Neural cell (in vitro differentiated cells): Measurements from ENCODE around the gene SGK2. TPM values are rescaled to one million over a fixed set of nuclear protein-coding genes. Genes with fewer than 3 reads are reported as not detected.

Source experiments
- H2AFZ ChIP-seq: fragments of 200-600, 300-800 bp; sonication (generic), shearing (Covaris generic); 2 replicates; pipeline ENCODE4 v1.6.0; 2014; ENCODE audit warnings: low read depth, mild to moderate bottlenecking, antibody characterized with exemption, low read length, moderate library complexity
- H3F3A ChIP-seq: fragments of 200-600 bp; shearing (Covaris generic); 2 replicates; pipeline ENCODE4 v1.6.1; 2016; ENCODE audit warnings: mild to moderate bottlenecking, moderate library complexity, mixed read lengths, antibody characterized with exemption, low read length; ENCODE audit not compliant: insufficient read depth, poor library complexity, severe bottlenecking
- H3K27ac ChIP-seq: fragments of 200-600, 300-800 bp; sonication (generic), shearing (Covaris generic); 2 replicates; pipeline ENCODE4 v1.5.1; 2014; ENCODE audit warnings: mild to moderate bottlenecking, low read length, moderate library complexity
- H3K27me3 ChIP-seq: fragments of 300-800, 200-600 bp; sonication (generic), shearing (Covaris generic); 2 replicates; pipeline ENCODE4 v1.6.0; 2014; ENCODE audit warnings: mild to moderate bottlenecking, low read depth, low read length, moderate library complexity; ENCODE audit not compliant: insufficient read depth
- H3K36me3 ChIP-seq: fragments of 300-800, 200-600 bp; sonication (generic), shearing (Covaris generic); 2 replicates; pipeline ENCODE4 v1.5.1; 2014; ENCODE audit warnings: mild to moderate bottlenecking, antibody characterized with exemption, low read length, moderate library complexity; ENCODE audit not compliant: insufficient read depth
- H3K4me2 ChIP-seq: fragments of 300-800, 200-600 bp; sonication (generic), shearing (Covaris generic); 2 replicates; pipeline ENCODE4 v1.6.0; 2014; ENCODE audit warnings: mild to moderate bottlenecking, low read length
- H3K4me3 ChIP-seq: fragments of 300-800, 200-600 bp; sonication (generic), shearing (Covaris generic); 2 replicates; pipeline ENCODE4 v1.5.1; 2014; ENCODE audit warnings: mild to moderate bottlenecking, low read length, moderate library complexity
- H3K79me2 ChIP-seq: fragments of 200-600 bp; shearing (Covaris generic); replicated peaks from 2 replicates; pipeline ENCODE4 v1.6.0; 2014; ENCODE audit warnings: mild to moderate bottlenecking, low read length, moderate library complexity; ENCODE audit not compliant: insufficient read depth
- H3K9ac ChIP-seq: fragments of 300-800, 200-600 bp; sonication (generic), shearing (Covaris generic); 2 replicates; pipeline ENCODE4 v1.6.1; 2016; ENCODE audit warnings: mild to moderate bottlenecking, low read length, mixed read lengths
- H3K9me2 ChIP-seq: fragments of 200-600 bp; shearing (Covaris generic); 2 replicates; pipeline ENCODE4 v1.6.1; 2016; ENCODE audit warnings: mild to moderate bottlenecking, low read length, mixed read lengths; ENCODE audit not compliant: insufficient read depth
- H3K9me3 ChIP-seq: fragments of 200-600, 300-800 bp; sonication (generic), shearing (Covaris generic); 2 replicates; pipeline ENCODE4 v1.6.1; 2016; ENCODE audit warnings: mild to moderate bottlenecking, mixed run types, low read length, moderate library complexity, mixed read lengths
- H4K20me1 ChIP-seq: fragments of 200-600 bp; shearing (Covaris generic); 2 replicates; pipeline ENCODE4 v1.6.1; 2016; ENCODE audit warnings: mild to moderate bottlenecking, mixed run types; ENCODE audit not compliant: insufficient read depth
- EP300 ChIP-seq: fragments of 450-650 bp; conservative IDR thresholded peaks from 2 replicates; pipeline ENCODE4 v1.6.1; 2014; ENCODE audit warnings: antibody characterized with exemption, mild to moderate bottlenecking, moderate library complexity; ENCODE audit not compliant: poor library complexity, severe bottlenecking
- EZH2 ChIP-seq: fragments of 200-600, 300-800 bp; shearing (Covaris generic), sonication (generic); IDR thresholded peaks from 2 replicates; pipeline ENCODE4 v1.6.1; 2014; ENCODE audit warnings: antibody characterized with exemption, low read length, borderline replicate concordance, mild to moderate bottlenecking; ENCODE audit not compliant: insufficient read depth, poor library complexity, severe bottlenecking
- MXI1 ChIP-seq: fragments of 450-650 bp; conservative IDR thresholded peaks from 2 replicates; pipeline ENCODE4 v1.6.1; 2014; ENCODE audit warnings: antibody characterized with exemption, mild to moderate bottlenecking; ENCODE audit not compliant: poor library complexity, severe bottlenecking
- POLR2AphosphoS5 ChIP-seq: IDR thresholded peaks from 2 replicates; pipeline ENCODE4 v1.6.1; 2012
- RAD21 ChIP-seq: fragments of 450-650 bp; conservative IDR thresholded peaks from 2 replicates; pipeline ENCODE4 v1.6.1; 2014; ENCODE audit warnings: antibody characterized with exemption, mild to moderate bottlenecking, moderate library complexity
- SMC3 ChIP-seq: fragments of 450-650 bp; conservative IDR thresholded peaks from 2 replicates; pipeline ENCODE4 v1.6.1; 2014; ENCODE audit warnings: antibody characterized with exemption, mild to moderate bottlenecking, moderate library complexity; ENCODE audit not compliant: poor library complexity
- TAF1 ChIP-seq: IDR thresholded peaks from 2 replicates; pipeline ENCODE4 v1.6.1; 2012; ENCODE audit warnings: low read depth
- polyA plus RNA-seq: library from polyadenylated mRNA; depleted of rRNA; stranded (reverse); fragments of >200 nt; gene quantifications from 2 replicates; pipeline ENCODE4 v1.2.3, GENCODE V29; 2014
- TF ChIP-seq, protein P1 (sequence below): fragments of 450-650 bp; IDR thresholded peaks from 2 replicates; pipeline ENCODE4 v1.5.1; 2014; ENCODE audit warnings: antibody characterized with exemption, mild to moderate bottlenecking, moderate library complexity; ENCODE audit not compliant: poor library complexity, severe bottlenecking
- TF ChIP-seq, protein P2 (sequence below): IDR thresholded peaks from 2 replicates; pipeline ENCODE4 v1.6.1; 2012; ENCODE audit warnings: borderline replicate concordance

Gene SGK2
- polyA plus RNA-seq, 1 donor from 2014 or later, result 0.81 TPM

DNA sequence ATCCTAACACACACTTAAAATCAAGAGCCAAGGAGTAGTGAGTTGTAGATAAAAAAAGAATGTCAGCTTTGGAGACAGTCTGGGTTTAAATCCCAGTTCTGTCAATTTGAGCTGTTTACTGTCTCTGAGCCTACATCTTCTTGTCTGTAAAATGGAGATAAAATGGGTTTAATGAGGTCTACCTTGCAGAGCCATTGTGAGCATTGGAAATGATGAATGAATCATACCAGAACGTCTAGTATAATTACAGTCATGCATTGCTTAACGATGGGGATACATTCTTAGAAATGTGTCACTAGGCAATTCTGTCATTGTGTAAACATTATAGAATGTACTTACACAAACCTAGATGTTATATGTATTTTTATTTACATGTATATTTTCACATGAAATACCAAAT is 17.6 kb upstream of the SGK2 start:
- H3K9me3 ChIP-seq, result no peaks in the 10 kb centered on the region
- H3F3A ChIP-seq, result no peaks in the 10 kb centered on the region
- no peak overlapping the region for H2AFZ ChIP-seq
- H3K4me2 ChIP-seq, result no peak overlapping the region
- TF ChIP-seq, protein P1, sequence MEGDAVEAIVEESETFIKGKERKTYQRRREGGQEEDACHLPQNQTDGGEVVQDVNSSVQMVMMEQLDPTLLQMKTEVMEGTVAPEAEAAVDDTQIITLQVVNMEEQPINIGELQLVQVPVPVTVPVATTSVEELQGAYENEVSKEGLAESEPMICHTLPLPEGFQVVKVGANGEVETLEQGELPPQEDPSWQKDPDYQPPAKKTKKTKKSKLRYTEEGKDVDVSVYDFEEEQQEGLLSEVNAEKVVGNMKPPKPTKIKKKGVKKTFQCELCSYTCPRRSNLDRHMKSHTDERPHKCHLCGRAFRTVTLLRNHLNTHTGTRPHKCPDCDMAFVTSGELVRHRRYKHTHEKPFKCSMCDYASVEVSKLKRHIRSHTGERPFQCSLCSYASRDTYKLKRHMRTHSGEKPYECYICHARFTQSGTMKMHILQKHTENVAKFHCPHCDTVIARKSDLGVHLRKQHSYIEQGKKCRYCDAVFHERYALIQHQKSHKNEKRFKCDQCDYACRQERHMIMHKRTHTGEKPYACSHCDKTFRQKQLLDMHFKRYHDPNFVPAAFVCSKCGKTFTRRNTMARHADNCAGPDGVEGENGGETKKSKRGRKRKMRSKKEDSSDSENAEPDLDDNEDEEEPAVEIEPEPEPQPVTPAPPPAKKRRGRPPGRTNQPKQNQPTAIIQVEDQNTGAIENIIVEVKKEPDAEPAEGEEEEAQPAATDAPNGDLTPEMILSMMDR, result no peak
- no peak for TF ChIP-seq POLR2AphosphoS5
- TF ChIP-seq SMC3, result no peak
- no peak for TF ChIP-seq RAD21
- TF ChIP-seq TAF1, result no peak
- no peak for TF ChIP-seq EP300
- TF ChIP-seq MXI1, result no peak
- TF ChIP-seq EZH2, result no peak
- TF ChIP-seq, protein P2, sequence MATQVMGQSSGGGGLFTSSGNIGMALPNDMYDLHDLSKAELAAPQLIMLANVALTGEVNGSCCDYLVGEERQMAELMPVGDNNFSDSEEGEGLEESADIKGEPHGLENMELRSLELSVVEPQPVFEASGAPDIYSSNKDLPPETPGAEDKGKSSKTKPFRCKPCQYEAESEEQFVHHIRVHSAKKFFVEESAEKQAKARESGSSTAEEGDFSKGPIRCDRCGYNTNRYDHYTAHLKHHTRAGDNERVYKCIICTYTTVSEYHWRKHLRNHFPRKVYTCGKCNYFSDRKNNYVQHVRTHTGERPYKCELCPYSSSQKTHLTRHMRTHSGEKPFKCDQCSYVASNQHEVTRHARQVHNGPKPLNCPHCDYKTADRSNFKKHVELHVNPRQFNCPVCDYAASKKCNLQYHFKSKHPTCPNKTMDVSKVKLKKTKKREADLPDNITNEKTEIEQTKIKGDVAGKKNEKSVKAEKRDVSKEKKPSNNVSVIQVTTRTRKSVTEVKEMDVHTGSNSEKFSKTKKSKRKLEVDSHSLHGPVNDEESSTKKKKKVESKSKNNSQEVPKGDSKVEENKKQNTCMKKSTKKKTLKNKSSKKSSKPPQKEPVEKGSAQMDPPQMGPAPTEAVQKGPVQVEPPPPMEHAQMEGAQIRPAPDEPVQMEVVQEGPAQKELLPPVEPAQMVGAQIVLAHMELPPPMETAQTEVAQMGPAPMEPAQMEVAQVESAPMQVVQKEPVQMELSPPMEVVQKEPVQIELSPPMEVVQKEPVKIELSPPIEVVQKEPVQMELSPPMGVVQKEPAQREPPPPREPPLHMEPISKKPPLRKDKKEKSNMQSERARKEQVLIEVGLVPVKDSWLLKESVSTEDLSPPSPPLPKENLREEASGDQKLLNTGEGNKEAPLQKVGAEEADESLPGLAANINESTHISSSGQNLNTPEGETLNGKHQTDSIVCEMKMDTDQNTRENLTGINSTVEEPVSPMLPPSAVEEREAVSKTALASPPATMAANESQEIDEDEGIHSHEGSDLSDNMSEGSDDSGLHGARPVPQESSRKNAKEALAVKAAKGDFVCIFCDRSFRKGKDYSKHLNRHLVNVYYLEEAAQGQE, result no peak
- no peaks in the 10 kb centered on the region for H3K9me2 ChIP-seq
- H3K27ac ChIP-seq, result no peak overlapping the region
- no peaks in the 10 kb centered on the region for H3K36me3 ChIP-seq
- no peaks in the 10 kb centered on the region for H3K79me2 ChIP-seq
- H3K27me3 ChIP-seq, result no peaks in the 10 kb centered on the region
- H4K20me1 ChIP-seq, result no peaks in the 10 kb centered on the region
- no peak overlapping the region for H3K4me3 ChIP-seq
- no peak overlapping the region for H3K9ac ChIP-seq

DNA sequence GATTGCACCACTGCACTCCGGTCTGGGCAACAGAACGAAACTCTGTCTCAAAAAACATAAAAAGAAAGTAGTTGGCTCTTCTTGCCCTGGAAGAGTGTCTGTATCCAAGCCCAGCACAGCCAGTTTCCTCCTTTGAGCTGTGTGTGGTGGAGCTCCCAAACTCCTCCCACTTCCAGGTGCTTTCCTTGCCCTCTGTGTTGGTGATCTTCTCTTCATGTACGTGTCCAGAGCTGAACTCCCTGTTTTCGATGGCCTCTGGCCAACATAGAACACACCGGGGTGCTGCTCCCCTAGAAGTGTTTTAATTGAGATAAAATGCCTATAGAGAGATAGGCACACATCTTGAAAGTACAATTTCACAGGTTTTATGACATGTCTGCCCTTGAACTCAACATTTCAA is 16.7 kb upstream of the SGK2 start:
- Histone ChIP-seq H3K36me3 (no peaks in the 10 kb centered on the region), H3K9ac (no peak overlapping the region), H3K27ac (no peak overlapping the region), H3K4me2 (no peak overlapping the region), H3K4me3 (no peak overlapping the region), H3K9me3 (no peaks in the 10 kb centered on the region), H3K27me3 (no peaks in the 10 kb centered on the region), H3F3A (no peaks in the 10 kb centered on the region), H3K9me2 (no peaks in the 10 kb centered on the region), H2AFZ (no peak overlapping the region), H4K20me1 (no peaks in the 10 kb centered on the region), H3K79me2 (no peaks in the 10 kb centered on the region)
- TF ChIP-seq SMC3 (no peak), EZH2 (no peak), EP300 (no peak), MXI1 (no peak), POLR2AphosphoS5 (no peak), TAF1 (no peak), RAD21 (no peak)
- TF ChIP-seq, protein P1, result no peak
- TF ChIP-seq, protein P2, result no peak
